NOMO-1 treated with DMSO at 0.1 percent for 48 hours (cell line): Measurements from ENCODE around the gene ACYP2.
"Not testable (repeated sequence)": the region's sequence is repeated elsewhere in the genome, so short reads cannot be mapped to it uniquely, and the experiment has no call there.

Experiments
- DNase-seq: peaks from one replicate; lab custom pipeline; 2025; ENCODE audit not compliant: unreplicated experiment; lab: John Stamatoyannopoulos, UW

ACYP2 gene

DNA sequence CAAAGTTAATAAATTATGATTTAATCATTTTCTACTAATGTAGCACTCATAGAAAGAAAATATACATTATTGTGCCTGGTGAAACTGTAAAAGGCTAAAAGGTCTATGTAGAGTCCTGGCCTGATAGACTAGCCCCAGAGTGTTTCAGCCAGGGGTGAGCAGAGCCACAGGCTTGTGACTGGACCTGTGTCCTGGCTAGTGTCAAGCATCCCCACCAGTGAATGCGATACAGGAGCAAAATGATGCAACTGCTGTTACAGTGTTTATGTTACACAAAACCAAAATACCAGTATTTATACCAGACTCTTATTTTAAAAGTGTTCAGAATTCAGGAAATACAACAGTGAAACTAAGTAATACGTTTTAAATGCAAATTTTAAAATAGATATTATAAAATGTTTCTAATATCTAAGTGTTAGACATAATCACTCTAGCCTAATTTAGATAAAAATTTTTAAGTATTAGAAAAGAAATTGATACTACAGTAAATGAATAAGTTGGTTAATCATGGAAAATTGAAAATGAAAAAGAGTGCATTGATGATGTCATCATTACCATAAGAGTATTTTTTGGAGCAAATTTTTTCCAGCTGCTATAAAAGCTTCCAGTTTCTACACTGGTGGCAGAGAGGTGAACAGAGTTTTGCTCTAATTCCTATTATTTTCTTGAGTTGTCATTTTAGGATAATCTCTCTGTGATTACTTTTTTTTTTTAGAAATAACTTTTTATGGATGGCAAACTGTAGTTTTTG lies 146.8 kb downstream of the ACYP2 start:
- DNase-seq, result no peak

DNA sequence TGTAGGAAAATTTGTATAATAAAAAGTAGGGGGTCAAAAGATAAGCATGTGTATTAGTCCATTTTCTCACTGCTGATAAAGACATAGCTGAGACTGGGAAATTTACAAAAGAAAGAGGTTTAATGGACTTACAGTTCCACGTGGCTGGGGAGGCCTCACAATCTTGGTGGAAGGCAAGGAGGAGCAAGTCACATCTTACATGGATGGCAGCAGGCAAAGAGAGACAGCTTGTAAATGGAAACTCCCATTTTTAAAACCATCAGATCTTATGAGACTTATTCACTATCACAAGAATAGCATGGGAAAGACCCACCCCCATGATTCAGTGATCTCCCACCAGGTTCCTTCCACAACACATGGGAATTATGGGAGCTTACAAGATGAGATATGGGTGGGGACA lies 149.7 kb downstream of the ACYP2 start:
- not testable (repeated sequence) for DNase-seq

DNA sequence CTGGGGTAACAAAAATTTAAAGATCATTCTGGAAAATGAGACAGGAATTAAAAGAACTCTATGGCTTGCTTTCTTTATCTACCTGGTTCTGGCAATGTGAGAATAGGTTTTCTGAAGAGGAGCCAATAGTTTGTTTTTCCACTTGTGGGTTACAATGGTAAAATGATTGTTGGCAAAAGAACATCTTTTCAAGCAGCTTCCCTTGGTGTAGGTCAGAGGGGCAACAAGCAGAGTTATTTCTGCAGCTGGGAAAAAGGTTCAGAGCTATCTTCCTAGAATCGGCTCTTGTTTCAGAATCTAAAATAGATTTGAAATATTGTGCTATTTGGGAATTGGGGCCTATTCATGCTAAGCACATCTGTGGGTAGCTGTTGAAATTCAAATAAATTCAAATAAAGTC lies 152.2 kb downstream of the ACYP2 start:
- DNase-seq, result no peak

DNA sequence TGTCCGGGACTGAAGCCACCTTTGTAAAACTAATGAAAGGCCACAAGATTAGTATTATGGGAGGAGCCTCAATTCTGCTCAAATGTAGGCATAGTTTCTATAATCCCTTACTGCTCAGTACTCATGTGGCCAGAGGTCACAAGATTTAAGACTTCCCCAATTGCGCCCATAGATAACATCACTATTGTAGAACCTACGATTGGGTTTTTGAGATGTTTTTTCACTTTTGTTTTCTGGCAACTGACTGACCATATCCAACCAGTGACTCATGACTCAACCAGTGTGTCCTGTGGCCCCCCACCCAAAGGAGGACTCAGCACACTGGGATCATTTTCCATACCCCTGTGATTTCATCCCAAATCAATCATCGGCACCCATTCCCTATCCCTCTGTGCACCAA lies 155.8 kb downstream of the ACYP2 start:
- no peak for DNase-seq

DNA sequence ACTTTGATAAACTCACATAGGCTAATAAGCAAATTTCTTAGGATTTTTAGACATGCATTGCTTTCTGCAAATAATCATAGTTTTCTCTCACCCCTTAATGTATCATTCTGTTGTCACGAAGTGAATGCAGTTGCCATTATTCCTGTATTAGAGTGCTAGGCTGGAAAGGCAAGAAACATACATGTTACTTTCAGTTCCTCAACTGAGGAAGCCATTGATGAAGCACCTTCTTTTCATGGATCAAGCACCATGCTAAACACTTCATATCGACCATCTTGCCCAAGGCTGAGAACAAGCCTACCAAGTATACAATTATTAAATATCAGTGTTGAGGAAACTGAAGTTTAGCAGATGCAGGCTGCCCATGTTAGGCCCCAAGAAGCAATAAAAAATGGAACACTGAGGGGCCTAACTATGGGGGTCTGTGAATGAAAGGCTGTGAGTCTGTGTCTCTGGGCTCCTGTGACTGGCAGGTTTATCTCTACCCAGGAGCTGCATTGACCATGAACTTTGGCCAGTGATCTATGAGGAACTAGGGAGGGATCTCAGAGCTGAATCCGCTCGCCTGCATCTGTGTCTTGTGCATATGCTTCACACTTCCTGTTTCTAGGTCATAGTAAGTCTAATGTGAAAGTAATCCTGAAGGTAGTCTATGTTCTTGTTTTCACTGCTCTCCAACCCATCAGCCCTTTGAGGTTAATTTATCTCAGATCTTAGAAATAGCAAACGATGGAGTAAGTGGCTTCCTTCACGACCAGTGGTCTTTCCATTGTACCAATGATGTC lies 156.6 kb downstream of the ACYP2 start:
- DNase-seq, result peak; percentile 41

DNA sequence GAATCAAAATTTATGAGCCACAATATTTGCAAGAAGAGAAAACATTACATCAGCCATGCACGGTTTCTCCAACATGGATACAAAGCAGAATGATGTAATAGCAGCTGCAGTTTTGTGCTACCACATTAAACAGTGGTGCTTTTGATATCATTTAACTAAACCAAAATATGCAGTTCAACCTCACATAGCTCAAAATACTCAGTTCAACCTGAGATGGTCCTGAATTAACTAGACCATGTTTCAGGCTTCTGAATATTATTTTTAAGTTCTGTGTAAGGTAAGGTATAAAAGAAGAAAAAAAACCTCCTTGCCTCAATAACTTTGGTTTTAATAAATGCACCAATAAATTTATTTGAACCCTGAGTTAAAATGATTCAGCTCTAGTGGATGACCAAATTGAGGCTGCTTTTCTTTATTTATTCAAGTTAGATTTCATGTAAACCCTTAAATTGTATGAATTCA lies 159.4 kb downstream of the ACYP2 start:
- DNase-seq, result no peak

DNA sequence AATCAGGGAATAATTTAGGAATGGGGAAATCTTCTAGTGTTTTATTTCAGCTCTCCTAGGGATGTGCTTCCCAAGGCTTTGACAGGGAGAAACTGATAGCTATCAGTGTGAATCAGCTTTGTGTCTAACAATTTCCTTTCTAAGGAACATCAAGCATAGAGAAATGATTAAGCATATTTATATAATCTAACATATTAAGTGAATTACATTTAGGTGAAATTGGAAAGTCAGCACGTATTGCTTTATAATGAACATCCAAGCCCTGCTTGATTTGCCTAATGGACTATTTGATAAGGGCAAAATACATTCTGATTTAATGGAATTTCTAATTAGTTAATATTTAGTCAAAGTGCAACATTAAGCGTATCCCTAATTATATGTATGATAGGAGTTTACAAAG lies 160.1 kb downstream of the ACYP2 start:
- DNase-seq, result no peak

DNA sequence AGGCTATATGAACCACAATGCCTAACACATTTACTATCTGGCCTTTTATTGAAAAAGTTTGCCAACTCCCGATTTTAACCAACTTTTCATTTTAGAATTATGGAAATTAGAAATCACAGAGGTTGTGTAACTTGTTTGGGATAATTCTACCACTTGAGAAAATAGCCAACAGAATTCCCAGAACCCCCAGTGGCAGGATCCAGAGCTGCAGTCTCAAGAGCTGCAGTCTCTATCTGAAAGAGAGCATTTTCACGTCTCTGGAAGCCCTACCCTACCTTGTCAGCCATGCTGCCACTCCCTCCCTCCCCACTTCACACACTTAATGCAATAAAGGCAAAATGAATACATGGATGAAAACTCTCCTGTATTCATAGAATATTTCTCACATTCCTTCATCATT lies 164.0 kb downstream of the ACYP2 start:
- DNase-seq, result no peak

DNA sequence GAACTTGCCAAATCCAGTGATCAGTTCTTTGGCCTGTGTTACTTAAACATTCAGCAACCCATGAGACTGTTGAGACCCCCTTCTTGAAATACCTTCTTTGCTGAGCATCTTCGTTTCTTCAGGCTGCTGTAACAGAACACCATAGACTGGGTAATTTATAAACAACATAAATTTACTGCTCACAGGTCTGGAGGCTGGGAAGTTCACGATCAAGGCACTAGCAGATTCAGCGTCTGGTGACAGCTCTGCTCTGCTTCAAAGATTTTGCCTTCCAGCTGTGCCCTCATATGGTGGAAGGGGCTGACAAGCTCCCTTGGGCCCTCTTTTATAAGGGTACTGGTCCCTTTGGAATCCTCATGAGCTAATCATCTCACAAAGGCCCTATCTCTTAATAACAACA lies 169.4 kb downstream of the ACYP2 start:
- DNase-seq, result no peak

DNA sequence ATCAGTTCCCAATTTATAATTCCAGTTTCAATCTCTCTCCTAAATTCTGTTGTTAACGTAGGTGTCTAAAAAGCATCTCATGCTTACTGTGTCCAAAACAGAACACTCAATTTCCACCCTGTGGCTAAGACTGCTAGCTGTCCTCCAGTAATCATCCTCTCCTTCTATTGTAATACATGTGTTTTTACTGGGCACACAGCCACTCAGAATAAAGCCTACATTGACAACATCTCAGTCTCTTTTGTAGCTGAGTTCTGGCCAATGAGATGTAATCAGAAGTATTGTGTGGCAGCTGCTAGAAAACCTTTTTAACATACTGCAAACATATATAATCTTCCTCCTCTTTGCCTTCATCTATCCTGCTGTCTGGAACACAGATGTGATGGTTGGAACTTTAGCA lies 170.0 kb downstream of the ACYP2 start:
- no peak for DNase-seq

DNA sequence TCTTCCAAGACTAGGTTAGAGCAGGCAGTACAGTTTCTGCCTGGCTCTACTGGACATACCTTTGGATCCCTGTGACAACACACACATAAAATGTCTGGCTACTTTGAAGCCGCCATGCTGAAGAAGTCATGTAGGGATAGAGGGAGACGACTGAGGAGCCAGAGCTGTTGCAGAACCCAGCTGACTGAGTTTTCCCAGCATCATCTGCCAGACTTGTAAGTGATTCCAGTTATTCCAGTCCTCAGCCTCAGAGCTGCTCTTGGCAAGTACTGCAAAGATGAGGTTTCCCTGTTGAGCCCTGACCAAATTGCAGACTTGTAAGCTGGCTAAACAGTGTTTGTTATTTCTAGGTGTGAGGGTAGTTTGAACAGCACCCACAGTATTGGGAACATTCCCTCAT lies 172.1 kb downstream of the ACYP2 start:
- no peak for DNase-seq

DNA sequence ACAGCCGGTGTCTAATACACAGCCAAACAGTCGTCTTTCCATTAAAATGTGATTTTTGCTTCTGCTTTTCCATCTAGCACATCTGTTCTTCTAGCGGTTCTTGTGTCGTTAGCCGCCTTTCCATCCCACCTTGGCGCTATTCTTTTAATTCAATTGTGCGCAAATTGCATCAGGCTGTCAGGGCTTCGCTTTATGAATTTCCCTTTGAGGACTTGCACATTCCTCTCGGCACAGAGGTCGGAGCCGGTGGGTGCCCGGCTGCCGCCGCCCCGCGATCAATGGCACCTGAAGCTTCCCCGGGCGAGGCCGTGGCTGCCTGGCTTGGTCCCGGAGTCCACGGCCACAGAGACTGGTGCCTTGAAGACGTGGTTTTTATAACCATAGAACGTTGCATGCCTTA lies 174.5 kb downstream of the ACYP2 start:
- DNase-seq, result no peak

DNA sequence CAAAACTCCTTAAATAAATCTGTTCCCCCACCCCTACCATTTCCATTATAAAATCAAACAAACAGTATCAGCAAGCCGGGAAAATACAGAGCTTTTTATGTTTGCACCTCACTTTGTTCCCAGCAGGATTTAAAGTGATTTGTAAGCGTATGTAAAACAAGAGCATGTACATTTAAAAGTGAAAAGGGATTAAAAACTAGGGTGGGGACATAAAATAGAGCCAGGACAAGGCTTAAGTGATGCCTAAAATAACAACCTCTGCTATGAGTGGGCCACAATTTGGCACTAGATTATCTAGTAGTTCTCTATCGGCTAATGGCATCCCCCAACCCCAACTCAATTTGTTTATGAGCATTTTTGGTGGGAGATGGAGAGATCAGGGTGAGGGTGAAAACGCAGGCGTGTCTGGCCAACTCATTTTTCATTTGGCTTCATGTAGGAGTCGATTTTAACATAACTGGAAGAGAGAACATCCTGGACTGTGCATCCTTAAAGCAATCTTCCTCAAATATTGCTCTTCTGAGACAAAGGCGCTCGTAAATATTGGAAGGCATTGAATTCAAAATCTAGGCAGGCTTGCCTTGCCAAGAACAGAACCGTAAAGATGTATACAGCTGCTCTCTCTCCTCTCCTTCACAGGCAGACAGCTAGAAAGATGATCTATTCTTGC lies 175.1 kb downstream of the ACYP2 start:
- no peak for DNase-seq

DNA sequence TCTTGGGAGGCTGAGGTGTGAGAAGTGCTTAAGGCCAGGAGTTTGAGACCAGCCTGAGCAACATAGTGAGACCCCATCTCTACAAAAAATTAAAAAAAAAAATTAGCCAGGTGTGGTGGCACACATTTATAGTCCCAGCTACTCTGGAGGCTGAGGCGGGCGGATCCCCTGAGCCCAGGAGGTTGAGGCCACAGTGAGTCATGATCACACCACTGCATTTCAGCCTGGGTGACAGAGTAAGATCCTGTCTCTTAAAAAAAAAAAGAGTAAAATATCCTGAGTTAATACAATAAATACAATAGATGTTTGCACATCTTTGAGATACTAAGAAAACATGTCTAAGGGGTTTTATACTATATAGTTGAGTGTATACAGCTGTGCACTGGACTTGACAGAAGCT lies 179.2 kb downstream of the ACYP2 start:
- not testable (repeated sequence) for DNase-seq

DNA sequence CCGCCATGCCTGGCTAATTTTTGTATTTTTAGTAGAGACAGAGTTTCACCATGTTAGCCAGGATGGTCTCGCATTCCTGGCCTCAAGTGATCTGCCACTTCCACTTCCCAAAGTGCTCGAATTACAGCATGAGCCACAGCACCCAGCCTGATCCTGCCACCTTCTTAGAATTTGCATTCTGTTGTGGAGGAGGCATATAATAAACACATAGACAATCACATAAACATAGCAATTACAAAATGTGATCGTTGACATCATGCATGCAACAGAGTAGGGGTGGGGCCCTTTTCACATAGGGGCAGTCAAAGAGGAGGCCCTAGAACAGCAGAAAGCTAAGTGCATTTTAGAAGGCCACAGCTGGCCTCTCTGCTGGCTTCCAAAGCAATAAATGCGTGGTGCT lies 180.5 kb downstream of the ACYP2 start:
- no peak for DNase-seq

DNA sequence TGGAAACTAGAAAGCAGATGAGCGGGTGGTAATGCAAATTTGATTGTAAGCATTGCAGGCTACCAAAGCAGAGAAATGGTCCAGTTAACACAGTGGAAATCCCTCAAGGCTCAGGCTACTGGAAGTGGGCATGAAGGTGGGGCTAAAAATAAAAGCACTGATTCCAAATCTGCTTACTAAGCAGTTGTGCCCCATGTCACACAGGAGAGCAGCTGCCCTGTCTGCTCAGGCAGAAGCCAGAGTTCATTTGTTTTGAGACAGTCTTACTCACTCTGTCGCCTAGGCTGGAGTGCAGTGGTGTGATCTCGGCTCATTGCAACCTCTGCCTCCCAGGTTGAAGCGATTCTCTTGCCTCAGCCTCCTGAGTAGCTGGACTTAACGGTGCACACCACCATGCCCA lies 183.1 kb downstream of the ACYP2 start:
- no peak for DNase-seq

DNA sequence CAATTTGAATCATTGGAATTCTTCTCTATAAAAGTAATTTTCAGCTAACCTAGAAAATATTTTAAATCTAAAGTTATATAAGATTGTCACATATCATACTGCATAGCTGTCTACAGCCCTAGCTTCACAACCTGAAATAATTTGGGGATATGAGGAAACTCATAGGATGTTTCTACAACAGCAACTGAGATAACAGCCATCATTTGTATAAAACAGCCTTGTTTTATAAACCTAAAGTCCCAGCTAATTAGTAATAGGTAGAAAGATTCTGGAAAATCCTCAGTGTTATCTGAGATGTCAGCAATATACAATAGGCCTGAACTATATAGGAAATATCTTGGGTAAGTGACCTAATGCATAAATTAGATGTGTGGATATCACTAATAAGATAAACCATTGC lies 188.2 kb downstream of the ACYP2 start:
- no peak for DNase-seq

DNA sequence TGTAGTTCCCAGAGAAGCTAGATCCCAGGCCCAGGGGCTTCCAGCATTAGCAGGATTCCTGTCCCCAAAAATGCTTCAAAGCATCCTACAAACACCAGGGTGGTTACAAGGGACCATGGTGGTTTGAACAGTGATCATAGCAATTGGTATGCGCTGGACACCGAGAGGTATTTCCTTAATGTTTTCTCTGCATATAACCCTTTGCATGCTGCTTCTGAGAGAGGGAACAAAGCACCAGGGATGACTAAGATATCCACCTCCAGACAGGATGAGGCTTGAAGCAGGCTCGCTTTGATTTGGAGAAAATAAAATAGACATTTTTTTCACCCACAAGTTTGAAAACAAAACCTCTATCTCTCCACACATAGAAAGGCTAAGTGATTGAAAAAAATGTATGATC lies 191.1 kb downstream of the ACYP2 start:
- DNase-seq, result no peak

DNA sequence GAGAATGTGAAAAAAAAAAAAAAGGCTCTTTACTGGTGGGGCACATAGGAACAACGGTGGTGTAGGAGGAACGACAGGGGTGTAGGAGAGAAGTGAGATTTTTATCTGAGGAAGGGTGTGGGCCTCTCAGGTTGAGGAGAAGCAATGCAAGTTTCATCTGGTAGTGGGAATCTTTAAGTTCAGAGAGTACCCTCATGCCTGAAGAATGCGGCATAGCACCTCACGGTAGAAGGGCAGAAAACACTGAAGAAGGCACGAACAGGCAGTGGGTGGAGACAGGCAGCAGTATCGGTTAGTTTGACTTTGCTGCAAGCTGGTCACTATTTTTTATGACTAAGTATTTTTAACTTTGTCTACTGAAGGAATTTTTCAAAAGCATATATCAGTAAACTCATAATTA lies 192.8 kb downstream of the ACYP2 start:
- DNase-seq, result no peak

DNA sequence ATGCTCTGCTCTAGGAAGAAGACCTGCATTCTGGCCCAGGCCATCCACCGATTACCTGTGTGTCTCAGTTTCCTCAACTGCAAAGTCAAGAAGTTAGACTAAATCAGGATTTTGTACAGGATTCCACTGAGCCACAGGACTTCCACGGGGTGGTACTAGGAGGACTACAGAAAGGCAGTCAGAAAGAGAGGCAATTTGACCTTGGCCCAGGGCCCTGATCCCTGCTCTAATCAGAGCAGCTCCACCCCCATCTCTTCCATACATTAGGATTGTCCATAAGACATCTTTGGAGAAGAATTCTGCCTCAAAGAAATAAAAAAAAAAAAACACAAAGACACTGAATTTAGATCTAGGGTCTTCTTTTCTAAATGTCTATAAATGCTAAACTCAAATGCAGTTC lies 193.4 kb downstream of the ACYP2 start:
- DNase-seq, result no peak

DNA sequence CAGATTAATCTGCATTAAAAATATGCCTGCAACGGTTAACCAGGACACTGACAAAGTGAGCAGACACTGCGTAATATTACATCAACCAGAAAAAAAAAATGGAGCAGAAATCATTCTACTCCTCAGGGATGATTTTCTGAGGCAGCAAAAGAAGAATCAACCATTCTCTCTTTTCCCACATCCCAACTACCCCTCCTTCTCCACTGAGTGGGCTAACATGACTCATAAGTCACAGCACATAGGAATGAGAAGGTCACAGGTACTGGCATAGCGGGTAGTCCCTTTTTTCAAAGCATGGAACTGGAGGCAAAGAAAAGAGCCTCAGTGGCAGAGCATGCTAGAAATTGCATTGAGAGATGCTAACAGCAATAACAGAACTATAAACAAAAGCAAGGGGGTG lies 194.9 kb downstream of the ACYP2 start:
- no peak for DNase-seq

DNA sequence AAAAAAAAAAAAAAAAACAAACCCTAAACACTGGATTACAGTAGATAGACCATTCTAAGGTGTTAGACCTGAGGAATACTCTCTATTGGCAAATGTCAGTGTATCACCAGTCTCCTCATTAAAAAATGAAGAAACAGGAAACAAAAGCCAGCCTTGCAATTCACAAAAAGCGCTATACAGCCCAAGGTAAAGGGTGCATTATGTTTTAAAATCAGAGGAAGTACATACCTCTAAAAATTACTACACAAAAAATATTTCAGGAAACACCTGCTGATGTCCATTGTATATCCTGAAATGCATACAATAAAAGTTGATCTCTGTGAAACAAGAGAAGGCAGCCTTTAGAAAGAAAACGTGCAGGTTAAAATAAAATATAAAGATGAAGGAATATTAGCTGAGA lies 195.5 kb downstream of the ACYP2 start:
- DNase-seq, result no peak
